Omental fat pad (tissue), 4 donors: ENCODE data around the gene MSX2. TPM values are rescaled to one million over a fixed set of nuclear protein-coding genes. Genes with fewer than 3 reads are reported as not detected.

Experiments
- ATAC-seq: fragments of 150-250 bp; one replicate; pipeline ENCODE4 v1.9.1; 2016; ENCODE audit warnings: mild to moderate bottlenecking, moderate library complexity; ENCODE audit not compliant: low FRiP score
- DNase-seq: peaks from one replicate; pipeline ENCODE4 v3.0.0-alpha.2; 2019; ENCODE audit warnings: low spot score
- CTCF ChIP-seq, 3 donors: fragments of 450-650 bp; IDR thresholded peaks; one replicate each; pipeline ENCODE4 v1.5.1; 2016 to 2017; ENCODE audit warnings: antibody characterized with exemption in 3 of 3, mild to moderate bottlenecking in 3 of 3, moderate library complexity in 2 of 3
- total RNA-seq, 4 donors: library from RNA; depleted of rRNA; stranded (reverse); fragments of >200 nt; gene quantifications; one replicate each; pipeline ENCODE4 v1.1.0, GENCODE V29; 2016

MSX2 gene
- 1 to 10 TPM in 2 of 4 donors, under 1 TPM in 1, not detected in 1; 0.75 to 1.4 (median 1.2) TPM for total RNA-seq

- DNase-seq (no peak), ATAC-seq (peak; percentile 81)
- no peak for TF ChIP-seq CTCF (IDR thresholded peaks at IDR 0.05)
Observed at GRCh38 chr5:174724484-174725260, at the start of gene MSX2. MSX2 (plus strand) TSS chr5:174724582; CDS start chr5:174724660, 78 bp downstream.

- ATAC-seq (no peak), DNase-seq (no peak)
- TF ChIP-seq CTCF (IDR thresholded peaks at IDR 0.05) = no peak
Observed at GRCh38 chr5:174675110-174675509, 49.3 kb upstream of the MSX2 start.

- ATAC-seq = no peak
- DNase-seq = no peak
- no peak for TF ChIP-seq CTCF (IDR thresholded peaks at IDR 0.05)
Observed at GRCh38 chr5:174675916-174676315, 48.5 kb upstream of the MSX2 start.

- no peak for TF ChIP-seq CTCF (IDR thresholded peaks at IDR 0.05)
- no peak for ATAC-seq
- DNase-seq = no peak
Observed at GRCh38 chr5:174678107-174678506, 46.3 kb upstream of the MSX2 start.

- ATAC-seq = no peak
- TF ChIP-seq CTCF (IDR thresholded peaks at IDR 0.05) = no peak
- DNase-seq = no peak
Observed at GRCh38 chr5:174680901-174681565, 43.3 kb upstream of the MSX2 start.

- ATAC-seq = no peak
- no peak for DNase-seq
- TF ChIP-seq CTCF (IDR thresholded peaks at IDR 0.05) = no peak
Observed at GRCh38 chr5:174687503-174687902, 36.9 kb upstream of the MSX2 start.
